Femur (tissue), 1 donor: Measurements from ENCODE around the gene ARAP3.
"Not testable (repeated sequence)": the region's sequence is repeated elsewhere in the genome, so short reads cannot be mapped to it uniquely, and the experiment has no call there.

ENCODE experiments used
- DNase-seq: peaks from one replicate; pipeline ENCODE4 v3.0.0-alpha.2; 2017

The ARAP3 gene

DNA sequence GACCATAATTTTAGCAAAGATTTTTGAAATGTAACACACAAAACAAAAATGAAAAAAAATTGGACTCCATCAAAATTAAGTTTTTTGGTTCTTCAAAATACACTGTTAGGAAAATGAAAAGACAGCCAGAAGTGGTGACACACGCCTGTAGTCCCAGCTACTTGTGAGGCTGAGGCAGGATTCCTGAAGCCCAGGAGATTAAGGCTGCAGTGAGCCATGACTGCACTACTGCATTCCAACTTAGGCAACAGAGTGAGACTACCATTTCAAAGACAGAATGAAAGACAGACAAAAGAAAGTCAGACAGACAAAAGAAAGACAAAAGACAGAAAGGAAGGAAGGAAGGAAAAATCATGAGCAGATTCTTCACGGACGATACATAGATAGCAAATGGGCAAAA is 70.7 kb downstream of the ARAP3 start:
- no peak for DNase-seq

GRCh38 chr5:141609921-141610320 is 72.1 kb downstream of the ARAP3 start:
- not testable (repeated sequence) for DNase-seq

GRCh38 chr5:141609044-141609443 is 73.0 kb downstream of the ARAP3 start:
- DNase-seq = no peak

DNA sequence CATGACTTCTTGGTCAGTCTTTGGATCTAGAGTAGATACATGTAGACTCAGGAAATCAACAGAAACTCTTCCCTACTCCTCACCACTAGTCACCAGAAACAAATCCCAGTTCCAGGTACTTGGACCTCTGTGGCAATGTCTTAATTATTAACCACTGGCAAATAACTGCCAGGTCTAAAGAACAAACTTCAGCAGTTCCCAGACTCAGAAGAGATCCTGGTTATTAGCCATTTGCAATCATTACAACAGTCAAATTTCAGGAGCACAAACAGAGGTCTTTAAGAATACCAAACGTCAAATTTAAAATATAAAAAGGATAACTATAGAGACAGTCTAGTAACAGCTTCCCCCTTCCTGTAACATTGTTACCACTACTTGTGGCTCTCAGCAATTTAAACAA is 73.5 kb downstream of the ARAP3 start:
- no peak for DNase-seq

DNA sequence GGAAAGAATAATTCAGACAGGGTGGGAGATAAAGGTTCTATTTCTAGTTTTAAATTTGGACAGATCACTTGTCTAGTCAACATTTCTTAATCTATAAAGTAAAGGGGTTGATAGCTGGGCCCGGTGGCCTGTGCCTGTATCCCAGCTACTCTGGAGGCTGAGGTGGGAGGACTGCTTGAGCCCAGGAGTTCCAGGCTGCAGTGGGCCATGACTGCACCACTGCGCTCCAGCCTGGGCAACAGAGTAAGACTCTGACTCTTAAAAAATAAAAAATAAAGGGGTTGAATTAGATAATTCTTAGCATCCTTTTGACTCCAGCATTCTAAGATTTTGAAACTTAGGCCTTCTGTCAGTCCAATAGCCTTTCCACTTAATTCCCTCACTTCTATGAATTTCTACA is 74.0 kb downstream of the ARAP3 start:
- DNase-seq = no peak

- DNase-seq = peak; percentile 67
These were observed 76.3 kb downstream of the ARAP3 start for GRCh38 chr5:141605523-141606277.

DNA sequence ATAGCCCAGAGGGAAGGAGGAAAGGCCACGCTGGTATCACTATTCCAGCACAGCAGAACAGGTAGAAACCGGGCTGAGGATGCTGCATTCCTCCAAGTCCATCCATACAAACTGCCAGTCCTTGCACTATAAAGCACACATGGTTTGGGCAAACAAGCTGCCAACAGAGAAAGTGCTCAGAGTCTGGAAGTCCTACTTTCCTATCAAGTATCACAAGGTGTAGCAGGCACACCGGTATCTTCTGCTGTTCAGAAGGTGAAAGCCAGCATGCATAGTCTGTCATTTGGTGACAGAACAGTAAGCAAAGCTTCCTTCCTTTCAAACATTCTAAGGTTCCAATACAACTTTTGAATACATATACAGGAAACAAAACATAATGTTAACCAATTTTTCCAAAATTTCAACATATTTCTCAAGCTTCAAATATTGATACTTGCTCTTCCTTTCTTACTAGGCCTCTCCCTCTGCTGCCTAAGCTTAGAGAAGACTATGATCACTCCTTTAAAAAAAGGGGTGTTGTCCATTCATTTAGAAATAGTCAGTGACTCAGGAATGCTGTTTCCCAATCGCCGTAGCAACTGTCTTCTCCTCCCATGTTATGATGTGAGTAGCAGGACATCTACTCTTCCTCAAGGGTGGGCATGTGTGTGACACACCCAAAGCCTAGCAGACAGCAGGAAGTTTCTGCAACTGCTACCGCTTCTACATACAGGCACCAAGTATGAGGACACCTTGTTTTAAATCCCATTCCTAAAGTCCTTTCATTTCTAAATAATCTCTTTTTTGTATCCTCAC is 77.9 kb downstream of the ARAP3 start:
- DNase-seq = peak; percentile 72
